Tibial nerve (tissue), 4 donors: Measurements from ENCODE around the gene ECHDC3. TPM values are rescaled to one million over a fixed set of nuclear protein-coding genes. Genes with fewer than 3 reads are reported as not detected.

Experiments
- DNase-seq, 2 donors: peaks; one replicate each; pipeline ENCODE4 v3.0.0-alpha.2; 2019; ENCODE audit warnings: low spot score in 2 of 2
- H3K27ac ChIP-seq, 4 donors: fragments of 200-600 bp; sonication (generic) in 3 of 4; one replicate each; pipeline ENCODE4 v1.5.1; 2017 to 2019; ENCODE audit warnings: mild to moderate bottlenecking in 1 of 4
- H3K27me3 ChIP-seq, 2 donors: fragments of 200-600 bp; sonication (generic) in 1 of 2; one replicate each; pipeline versions ENCODE4 v1.5.1 to v1.6.0; 2017 to 2019
- H3K36me3 ChIP-seq, 3 donors: fragments of 200-600 bp; sonication (generic); one replicate each; pipeline ENCODE4 v1.5.1; 2018 to 2019
- H3K4me1 ChIP-seq, 4 donors: fragments of 200-600 bp; sonication (generic) in 3 of 4; one replicate each; pipeline ENCODE4 v1.5.1; 2017 to 2019
- H3K4me3 ChIP-seq, 4 donors: fragments of 200-600 bp; sonication (generic) in 3 of 4; one replicate each; pipeline ENCODE4 v1.5.1; 2017 to 2019; ENCODE audit warnings: mild to moderate bottlenecking in 1 of 4, moderate library complexity in 1 of 4
- H3K9me3 ChIP-seq, 4 donors: fragments of 200-600 bp; sonication (generic) in 3 of 4; one replicate each; pipeline ENCODE4 v1.5.1; 2017 to 2019
- EP300 ChIP-seq, 2 donors: sonication (generic); formaldehyde crosslinking; IDR thresholded peaks; one replicate each; pipeline ENCODE4 v1.6.1; 2017; ENCODE audit warnings: antibody characterized with exemption in 2 of 2, mild to moderate bottlenecking in 1 of 2
- POLR2A ChIP-seq, 2 donors: fragments of 450-650 bp; IDR thresholded peaks; one replicate each; pipeline ENCODE4 v1.6.1; 2017; ENCODE audit warnings: antibody characterized with exemption in 2 of 2, mild to moderate bottlenecking in 2 of 2, moderate library complexity in 2 of 2
- WGBS, 2 donors: methylation state at CpG; one replicate each; pipeline ENCODE4 v1.1.5; 2018; 5-methylcytosine and 5-hydroxymethylcytosine counted together
- total RNA-seq, 4 donors: library from RNA; depleted of rRNA; stranded (reverse); fragments of >200 nt; gene quantifications; one replicate each; pipeline ENCODE4 v1.1.0, GENCODE V29; 2016
- TF ChIP-seq, protein P1 (sequence below), 5 experiments: fragments of 200-600 bp in 3 of 5; fragments of 450-650 bp in 2 of 5; sonication (generic) in 3 of 5; IDR thresholded peaks; one replicate each; pipeline ENCODE4 v1.5.1; 2016 to 2019; ENCODE audit warnings: antibody characterized with exemption in 5 of 5, mild to moderate bottlenecking in 3 of 5, moderate library complexity in 2 of 5

Gene ECHDC3
- total RNA-seq, 4 donors from 2014 or later = 48.6 to 91.3 (median 66.9) TPM

DNA sequence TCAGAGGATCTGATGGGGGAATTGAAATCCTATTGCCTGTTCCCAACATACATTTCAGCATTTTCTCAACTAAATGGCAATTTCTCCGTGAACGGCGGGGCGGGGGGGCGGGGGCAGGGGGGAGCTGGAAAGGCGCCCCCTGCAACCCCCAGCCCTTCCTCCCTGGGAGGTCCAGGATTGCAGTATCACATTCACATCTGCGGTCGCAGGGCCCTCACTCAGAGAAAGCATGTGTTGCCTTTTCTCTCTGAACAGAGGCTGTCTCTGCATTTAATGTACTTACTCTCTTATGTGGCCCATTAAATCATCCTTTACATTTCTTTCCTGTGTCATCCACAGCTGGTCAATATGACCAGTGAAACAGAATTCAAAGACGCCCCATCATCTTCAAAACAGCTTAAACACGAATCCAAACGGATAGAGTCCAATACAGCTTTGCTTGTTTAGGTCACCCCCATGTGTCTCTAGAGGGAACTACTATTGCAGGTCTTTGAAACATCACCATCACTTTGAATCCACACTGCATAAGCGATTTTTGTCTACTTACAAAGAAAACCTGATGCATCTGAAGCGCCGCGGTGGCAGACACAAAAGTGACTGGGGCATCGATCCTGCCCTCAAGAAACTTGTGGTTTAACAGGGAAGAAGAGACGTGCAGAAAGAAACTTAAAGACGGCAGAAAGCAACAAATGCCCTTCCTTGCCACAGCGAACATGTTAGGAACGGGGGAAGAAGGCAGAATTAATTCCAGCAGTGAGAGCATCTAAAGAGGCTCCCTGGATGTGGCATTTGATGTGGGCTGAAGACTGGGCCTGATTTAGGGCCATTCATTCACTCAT is 17.0 kb upstream of the ECHDC3 start:
- Histone ChIP-seq H3K4me3 (no peak overlapping the region), H3K36me3 (no peaks in the 10 kb centered on the region), H3K4me1 (peaks cover 0 to 4% (median 0%) of the 10 kb centered on the region in 4 donors), H3K27me3 (no peaks in the 10 kb centered on the region), H3K27ac (no peak overlapping the region), H3K9me3 (peaks cover 0 to 4% (median 0%) of the 10 kb centered on the region in 4 donors)
- peak in 1 of 2 donors; percentile 40 for DNase-seq
- WGBS, 2 donors = 52 to 57% methylated on average over 20 of the region's 20 CpGs
- no peak for TF ChIP-seq EP300 (IDR thresholded peaks at IDR 0.05)
- TF ChIP-seq, protein P1, sequence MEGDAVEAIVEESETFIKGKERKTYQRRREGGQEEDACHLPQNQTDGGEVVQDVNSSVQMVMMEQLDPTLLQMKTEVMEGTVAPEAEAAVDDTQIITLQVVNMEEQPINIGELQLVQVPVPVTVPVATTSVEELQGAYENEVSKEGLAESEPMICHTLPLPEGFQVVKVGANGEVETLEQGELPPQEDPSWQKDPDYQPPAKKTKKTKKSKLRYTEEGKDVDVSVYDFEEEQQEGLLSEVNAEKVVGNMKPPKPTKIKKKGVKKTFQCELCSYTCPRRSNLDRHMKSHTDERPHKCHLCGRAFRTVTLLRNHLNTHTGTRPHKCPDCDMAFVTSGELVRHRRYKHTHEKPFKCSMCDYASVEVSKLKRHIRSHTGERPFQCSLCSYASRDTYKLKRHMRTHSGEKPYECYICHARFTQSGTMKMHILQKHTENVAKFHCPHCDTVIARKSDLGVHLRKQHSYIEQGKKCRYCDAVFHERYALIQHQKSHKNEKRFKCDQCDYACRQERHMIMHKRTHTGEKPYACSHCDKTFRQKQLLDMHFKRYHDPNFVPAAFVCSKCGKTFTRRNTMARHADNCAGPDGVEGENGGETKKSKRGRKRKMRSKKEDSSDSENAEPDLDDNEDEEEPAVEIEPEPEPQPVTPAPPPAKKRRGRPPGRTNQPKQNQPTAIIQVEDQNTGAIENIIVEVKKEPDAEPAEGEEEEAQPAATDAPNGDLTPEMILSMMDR (IDR thresholded peaks at IDR 0.05) = peak; percentile 58 to 81 (median 73)
- no peak for TF ChIP-seq POLR2A (IDR thresholded peaks at IDR 0.05)

DNA sequence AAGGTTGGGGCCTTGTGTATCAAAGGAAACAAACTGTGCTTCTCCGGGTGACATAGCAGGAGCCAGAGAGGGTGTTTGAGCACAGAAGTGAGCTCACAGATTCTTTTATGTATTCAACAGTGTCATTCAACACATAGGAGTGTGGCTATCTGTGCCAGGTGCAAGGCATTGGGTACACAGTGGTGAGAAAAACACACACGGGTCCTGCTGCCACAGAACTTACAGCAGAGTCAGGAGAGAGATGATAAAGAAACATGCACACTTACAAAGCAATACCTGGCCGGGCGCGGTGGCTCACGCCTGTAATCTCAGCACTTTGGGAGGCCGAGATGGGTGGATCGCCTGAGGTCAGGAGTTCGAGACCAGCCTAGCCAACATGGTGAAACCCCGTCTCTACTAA is 16.3 kb upstream of the ECHDC3 start:
- Histone ChIP-seq H3K36me3 (no peaks in the 10 kb centered on the region), H3K27ac (no peak overlapping the region), H3K4me3 (no peak overlapping the region), H3K9me3 (peaks cover 0 to 7% (median 0%) of the 10 kb centered on the region in 4 donors), H3K4me1 (peaks cover 0 to 4% (median 0%) of the 10 kb centered on the region in 4 donors), H3K27me3 (no peaks in the 10 kb centered on the region)
- TF ChIP-seq EP300 (IDR thresholded peaks at IDR 0.05) (no peak), POLR2A (IDR thresholded peaks at IDR 0.05) (no peak)
- TF ChIP-seq, protein P1 (IDR thresholded peaks at IDR 0.05) = no peak
- 87 to 91% methylated on average over 10 of the region's 10 CpGs for WGBS, 2 donors
- no peak for DNase-seq

DNA sequence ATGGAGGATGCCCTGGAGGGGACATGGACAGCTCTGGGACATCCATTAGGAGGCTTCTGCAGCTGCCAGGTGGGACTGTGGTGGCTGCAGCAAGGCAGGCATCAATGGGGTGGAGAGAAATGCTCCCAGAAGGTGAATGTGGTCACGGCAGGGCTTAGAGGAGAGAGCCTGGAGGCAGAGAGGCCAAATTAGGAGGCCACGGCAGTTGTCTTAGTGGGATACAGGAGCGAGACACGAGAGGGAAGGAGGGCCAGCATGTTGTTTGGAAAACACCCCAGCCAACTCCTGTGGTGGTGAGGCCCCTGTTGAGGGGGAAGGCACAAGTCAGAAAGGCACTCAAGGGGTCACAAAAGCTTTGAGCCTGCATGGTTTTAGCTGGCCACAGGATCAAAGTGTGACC is 14.6 kb upstream of the ECHDC3 start:
- no peak overlapping the region for H3K4me3 ChIP-seq
- H3K4me1 ChIP-seq = peaks cover 0 to 4% (median 0%) of the 10 kb centered on the region in 4 donors
- no peaks in the 10 kb centered on the region for H3K27me3 ChIP-seq
- WGBS, 2 donors = 81 to 90% methylated on average over 4 of the region's 4 CpGs
- no peak overlapping the region for H3K27ac ChIP-seq
- H3K9me3 ChIP-seq = peaks cover 0 to 7% (median 0%) of the 10 kb centered on the region in 4 donors
- TF ChIP-seq POLR2A (IDR thresholded peaks at IDR 0.05) = no peak
- TF ChIP-seq, protein P1 (IDR thresholded peaks at IDR 0.05) = no peak
- no peak for TF ChIP-seq EP300 (IDR thresholded peaks at IDR 0.05)
- H3K36me3 ChIP-seq = no peaks in the 10 kb centered on the region
- no peak for DNase-seq

DNA sequence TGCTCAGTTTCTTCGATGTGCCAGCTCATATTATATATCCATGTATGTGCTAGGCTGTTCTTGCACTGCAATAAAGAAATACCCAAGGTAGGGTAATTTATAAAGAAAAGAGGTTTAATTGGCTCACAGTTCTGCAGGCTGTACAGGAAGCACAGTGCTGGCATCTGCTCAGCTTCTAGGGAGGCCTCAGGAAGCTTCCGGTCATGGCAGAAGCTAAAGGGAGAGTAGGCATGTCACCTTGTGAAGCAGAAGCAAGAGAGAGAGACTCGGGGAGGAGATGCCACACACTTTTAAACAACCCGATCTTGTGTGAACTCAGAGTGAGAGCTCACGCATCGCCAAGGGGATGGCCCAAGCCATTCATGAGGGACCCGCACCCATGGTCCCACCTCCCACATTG is 13.8 kb upstream of the ECHDC3 start:
- 91 to 96% methylated on average over 7 of the region's 7 CpGs for WGBS, 2 donors
- no peaks in the 10 kb centered on the region for H3K36me3 ChIP-seq
- peaks cover 0 to 4% (median 0%) of the 10 kb centered on the region in 4 donors for H3K4me1 ChIP-seq
- peaks cover 0 to 7% (median 0%) of the 10 kb centered on the region in 4 donors for H3K9me3 ChIP-seq
- no peak for DNase-seq
- no peak overlapping the region for H3K4me3 ChIP-seq
- H3K27ac ChIP-seq = no peak overlapping the region
- no peaks in the 10 kb centered on the region for H3K27me3 ChIP-seq
- TF ChIP-seq EP300 (IDR thresholded peaks at IDR 0.05) = no peak

DNA sequence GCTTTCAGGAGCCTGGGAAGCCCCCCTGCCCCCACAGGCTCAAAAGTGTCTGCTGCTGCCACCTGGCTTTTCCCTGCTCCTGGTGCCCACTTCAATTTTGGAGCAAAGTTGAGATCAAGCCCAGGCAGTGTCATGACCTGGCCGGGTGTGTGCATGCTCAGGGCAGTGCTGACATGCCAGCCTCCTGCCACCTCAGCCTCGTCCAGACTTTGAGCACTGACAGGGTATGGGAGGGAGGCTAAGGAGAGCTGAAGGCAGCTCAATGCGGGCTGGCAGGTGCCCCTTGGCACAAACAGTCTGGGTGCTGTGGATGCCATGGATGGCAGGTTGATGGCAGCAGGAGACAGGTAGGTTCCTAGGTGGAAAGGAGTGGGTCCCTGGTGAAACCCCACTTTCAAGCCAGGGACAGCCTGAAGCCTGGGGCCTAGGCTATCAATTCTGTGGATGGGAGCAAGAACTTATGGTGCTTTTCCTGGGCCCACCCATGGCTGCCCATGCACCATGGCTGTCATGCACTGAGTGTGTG is 12.3 kb upstream of the ECHDC3 start:
- Histone ChIP-seq H3K27me3 (no peaks in the 10 kb centered on the region), H3K4me3 (no peak overlapping the region), H3K9me3 (peaks cover 0 to 7% (median 0%) of the 10 kb centered on the region in 4 donors), H3K36me3 (no peaks in the 10 kb centered on the region), H3K27ac (no peak overlapping the region), H3K4me1 (peaks cover 0 to 3% (median 0%) of the 10 kb centered on the region in 4 donors)
- WGBS, 2 donors = 70 to 94% methylated on average over 3 of the region's 3 CpGs
- TF ChIP-seq EP300 (IDR thresholded peaks at IDR 0.05) = no peak
- TF ChIP-seq POLR2A (IDR thresholded peaks at IDR 0.05) = no peak
- TF ChIP-seq, protein P1 (IDR thresholded peaks at IDR 0.05) = no peak
- no peak for DNase-seq
